WTC11 (cell line): ENCODE data around the gene NSF. TPM values are rescaled to one million over a fixed set of nuclear protein-coding genes. Genes with fewer than 3 reads are reported as not detected.

Experiments
- ATAC-seq: fragments of 200-7000 bp; cut with Tn5 transposase; 2 replicates; pipeline ENCODE4 v1.10.0; 2021; ENCODE audit warnings: mild to moderate bottlenecking, moderate library complexity
- CTCF ChIA-PET: fragments of 300-600 bp; sonication (Branson Sonifier 250); formaldehyde crosslinking; loops from one replicate; lab custom pipeline; 2021; ENCODE audit warnings: antibody characterized with exemption; lab: Charles Lee
- POLR2A ChIA-PET: fragments of 350-600 bp; sonication (Branson Sonifier 250); formaldehyde crosslinking; loops from one replicate; lab custom pipeline; 2021; ENCODE audit warnings: antibody characterized with exemption; lab: Charles Lee
- DNase-seq: peaks from one replicate; pipeline ENCODE4 v3.0.0; 2021; ENCODE audit warnings: low spot score
- H3K27ac Mint-ChIP-seq: 2 replicates; pipeline ENCODE4 v1.8.0; 2021; ENCODE audit warnings: mixed read lengths
- H3K27me3 Mint-ChIP-seq: 2 replicates; pipeline ENCODE4 v1.8.0; 2021; ENCODE audit warnings: low read depth, mild to moderate bottlenecking, moderate library complexity, mixed read lengths
- H3K36me3 Mint-ChIP-seq: 2 replicates; pipeline ENCODE4 v1.8.0; 2021; ENCODE audit warnings: mixed read lengths
- H3K4me1 Mint-ChIP-seq: 2 replicates; pipeline ENCODE4 v1.8.0; 2022; ENCODE audit warnings: mixed read lengths
- H3K4me3 Mint-ChIP-seq: 2 replicates; pipeline ENCODE4 v1.8.0; 2021; ENCODE audit warnings: mild to moderate bottlenecking, moderate library complexity, mixed read lengths
- H3K9me3 Mint-ChIP-seq: 2 replicates; pipeline ENCODE4 v1.8.0; 2021; ENCODE audit warnings: mixed read lengths
- EMX1 ChIP-seq: fragments of 250-450 bp; sonication (Bioruptor Pico); IDR thresholded peaks from 2 replicates; pipeline ENCODE4 v1.8.0; 2021; ENCODE audit warnings: mild to moderate bottlenecking
- ESRRA ChIP-seq: sonication (generic); formaldehyde crosslinking; IDR thresholded peaks from 2 replicates; pipeline ENCODE4 v1.8.1; 2022; ENCODE audit warnings: mild to moderate bottlenecking, missing genetic modification reagents, borderline replicate concordance
- ETV6 ChIP-seq: sonication (generic); formaldehyde crosslinking; IDR thresholded peaks from 2 replicates; pipeline ENCODE4 v1.8.1; 2022; ENCODE audit warnings: mild to moderate bottlenecking, missing genetic modification reagents
- IRF2 ChIP-seq: sonication (generic); formaldehyde crosslinking; IDR thresholded peaks from 2 replicates; pipeline ENCODE4 v1.8.0; 2022; ENCODE audit warnings: low read depth, missing genetic modification reagents, borderline replicate concordance
- KAT7 ChIP-seq: sonication (generic); formaldehyde crosslinking; IDR thresholded peaks from 2 replicates; pipeline ENCODE4 v1.8.1; 2023; ENCODE audit warnings: missing genetic modification reagents, mild to moderate bottlenecking, borderline replicate concordance
- PRRX2 ChIP-seq: fragments of 250-450 bp; sonication (Bioruptor Pico); IDR thresholded peaks from 2 replicates; pipeline ENCODE4 v1.8.0; 2021; ENCODE audit warnings: mild to moderate bottlenecking
- RORB ChIP-seq: fragments of 250-450 bp; sonication (Bioruptor Pico); IDR thresholded peaks from 2 replicates; pipeline ENCODE4 v1.9.0; 2021; ENCODE audit warnings: mild to moderate bottlenecking
- TEAD4 ChIP-seq: sonication (generic); formaldehyde crosslinking; IDR thresholded peaks from 2 replicates; pipeline ENCODE4 v1.8.0; 2022; ENCODE audit warnings: mild to moderate bottlenecking, missing genetic modification reagents
- ZNF121 ChIP-seq: sonication (generic); formaldehyde crosslinking; IDR thresholded peaks from 2 replicates; pipeline ENCODE4 v1.8.0; 2023; ENCODE audit warnings: missing genetic modification reagents
- ZNF219 ChIP-seq: sonication (generic); formaldehyde crosslinking; IDR thresholded peaks from 2 replicates; pipeline ENCODE4 v1.8.0; 2023; ENCODE audit warnings: missing genetic modification reagents, mild to moderate bottlenecking, borderline replicate concordance
- ZNF317 ChIP-seq: sonication (generic); formaldehyde crosslinking; IDR thresholded peaks from 2 replicates; pipeline ENCODE4 v1.8.1; 2023; ENCODE audit warnings: low read depth, mild to moderate bottlenecking, moderate library complexity, missing genetic modification reagents, borderline replicate concordance
- total RNA-seq: library from RNA; stranded (reverse); gene quantifications from 3 replicates; pipeline ENCODE4 v1.2.3, GENCODE V29; 2021
- TF ChIP-seq, protein P1 (sequence below): fragments of 250-450 bp; sonication (Bioruptor Pico); IDR thresholded peaks from 2 replicates; pipeline ENCODE4 v1.8.0; 2021; ENCODE audit warnings: mild to moderate bottlenecking
- TF ChIP-seq, protein P2 (sequence below): sonication (generic); formaldehyde crosslinking; IDR thresholded peaks from 2 replicates; pipeline ENCODE4 v1.8.1; 2023; ENCODE audit warnings: mild to moderate bottlenecking, missing genetic modification reagents, moderate library complexity
- TF ChIP-seq, protein P3 (sequence below): sonication (generic); formaldehyde crosslinking; IDR thresholded peaks from 2 replicates; pipeline ENCODE4 v1.8.0; 2022; ENCODE audit warnings: mild to moderate bottlenecking, missing genetic modification reagents
- TF ChIP-seq, protein P4 (sequence below): sonication (generic); formaldehyde crosslinking; IDR thresholded peaks from 2 replicates; pipeline ENCODE4 v1.8.0; 2022; ENCODE audit warnings: mild to moderate bottlenecking, missing genetic modification reagents
- TF ChIP-seq, protein P5 (sequence below): sonication (generic); formaldehyde crosslinking; IDR thresholded peaks from 2 replicates; pipeline ENCODE4 v1.8.1; 2023; ENCODE audit warnings: mild to moderate bottlenecking, missing genetic modification reagents
- TF ChIP-seq, protein P6 (sequence below): sonication (generic); formaldehyde crosslinking; IDR thresholded peaks from 2 replicates; pipeline ENCODE4 v1.8.1; 2022; ENCODE audit warnings: mild to moderate bottlenecking, moderate library complexity, missing genetic modification reagents
- TF ChIP-seq, protein P7 (sequence below): fragments of 250-450 bp; sonication (Bioruptor Pico); IDR thresholded peaks from 2 replicates; pipeline ENCODE4 v1.9.0; 2021; ENCODE audit warnings: moderate library complexity, mild to moderate bottlenecking, inconsistent platforms, borderline replicate concordance

NSF gene
- total RNA-seq, 1 experiment from 2014 or later, result 23.0 TPM

DNA sequence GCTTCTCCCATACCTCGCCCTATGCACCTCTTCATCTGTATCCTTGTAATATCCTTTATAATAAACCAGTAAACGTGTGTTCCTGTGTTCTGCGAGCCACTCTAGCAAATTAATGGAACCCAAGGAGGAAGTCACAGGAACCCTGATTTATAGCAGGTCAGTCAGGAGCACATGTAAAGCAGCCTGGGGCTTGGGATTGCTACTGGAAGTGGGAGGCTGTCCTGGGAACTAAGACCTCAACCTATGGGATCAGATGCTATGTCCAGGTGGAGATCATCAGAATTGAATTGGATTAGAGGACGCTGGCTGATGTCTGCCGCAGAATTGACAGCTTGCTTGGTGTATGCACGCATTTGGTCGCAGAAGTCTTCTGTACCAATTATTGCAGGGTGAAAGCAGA lies 212.3 kb downstream of the NSF start:
- CTCF ChIA-PET, result no interaction called here
- POLR2A ChIA-PET, result no interaction called here
- H3K36me3 Mint-ChIP-seq, result peaks cover 14% of the 10 kb centered on the region
- H3K9me3 Mint-ChIP-seq, result peaks cover 7% of the 10 kb centered on the region
- DNase-seq, result no peak
- H3K27ac Mint-ChIP-seq, result no peak overlapping the region
- no peak overlapping the region for H3K4me3 Mint-ChIP-seq
- no peaks in the 10 kb centered on the region for H3K27me3 Mint-ChIP-seq
- no peak for ATAC-seq
- H3K4me1 Mint-ChIP-seq, result peaks cover 4% of the 10 kb centered on the region; the same call in 1 of the 2 replicates
- TF ChIP-seq, protein P1, sequence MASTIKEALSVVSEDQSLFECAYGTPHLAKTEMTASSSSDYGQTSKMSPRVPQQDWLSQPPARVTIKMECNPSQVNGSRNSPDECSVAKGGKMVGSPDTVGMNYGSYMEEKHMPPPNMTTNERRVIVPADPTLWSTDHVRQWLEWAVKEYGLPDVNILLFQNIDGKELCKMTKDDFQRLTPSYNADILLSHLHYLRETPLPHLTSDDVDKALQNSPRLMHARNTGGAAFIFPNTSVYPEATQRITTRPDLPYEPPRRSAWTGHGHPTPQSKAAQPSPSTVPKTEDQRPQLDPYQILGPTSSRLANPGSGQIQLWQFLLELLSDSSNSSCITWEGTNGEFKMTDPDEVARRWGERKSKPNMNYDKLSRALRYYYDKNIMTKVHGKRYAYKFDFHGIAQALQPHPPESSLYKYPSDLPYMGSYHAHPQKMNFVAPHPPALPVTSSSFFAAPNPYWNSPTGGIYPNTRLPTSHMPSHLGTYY, result no peak
- TF ChIP-seq ZNF317 (CRISPR knock-in tag) (no peak), ESRRA (CRISPR knock-in tag) (no peak), TEAD4 (CRISPR knock-in tag) (no peak), RORB (CRISPR knock-in tag) (no peak), ZNF219 (CRISPR knock-in tag) (no peak), EMX1 (CRISPR knock-in tag) (no peak), ZNF121 (CRISPR knock-in tag) (no peak), KAT7 (CRISPR knock-in tag) (no peak), PRRX2 (CRISPR knock-in tag) (no peak), ETV6 (CRISPR knock-in tag) (no peak), IRF2 (CRISPR knock-in tag) (no peak)
- TF ChIP-seq, protein P2, sequence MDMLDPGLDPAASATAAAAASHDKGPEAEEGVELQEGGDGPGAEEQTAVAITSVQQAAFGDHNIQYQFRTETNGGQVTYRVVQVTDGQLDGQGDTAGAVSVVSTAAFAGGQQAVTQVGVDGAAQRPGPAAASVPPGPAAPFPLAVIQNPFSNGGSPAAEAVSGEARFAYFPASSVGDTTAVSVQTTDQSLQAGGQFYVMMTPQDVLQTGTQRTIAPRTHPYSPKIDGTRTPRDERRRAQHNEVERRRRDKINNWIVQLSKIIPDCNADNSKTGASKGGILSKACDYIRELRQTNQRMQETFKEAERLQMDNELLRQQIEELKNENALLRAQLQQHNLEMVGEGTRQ, result no peak
- TF ChIP-seq, protein P3, sequence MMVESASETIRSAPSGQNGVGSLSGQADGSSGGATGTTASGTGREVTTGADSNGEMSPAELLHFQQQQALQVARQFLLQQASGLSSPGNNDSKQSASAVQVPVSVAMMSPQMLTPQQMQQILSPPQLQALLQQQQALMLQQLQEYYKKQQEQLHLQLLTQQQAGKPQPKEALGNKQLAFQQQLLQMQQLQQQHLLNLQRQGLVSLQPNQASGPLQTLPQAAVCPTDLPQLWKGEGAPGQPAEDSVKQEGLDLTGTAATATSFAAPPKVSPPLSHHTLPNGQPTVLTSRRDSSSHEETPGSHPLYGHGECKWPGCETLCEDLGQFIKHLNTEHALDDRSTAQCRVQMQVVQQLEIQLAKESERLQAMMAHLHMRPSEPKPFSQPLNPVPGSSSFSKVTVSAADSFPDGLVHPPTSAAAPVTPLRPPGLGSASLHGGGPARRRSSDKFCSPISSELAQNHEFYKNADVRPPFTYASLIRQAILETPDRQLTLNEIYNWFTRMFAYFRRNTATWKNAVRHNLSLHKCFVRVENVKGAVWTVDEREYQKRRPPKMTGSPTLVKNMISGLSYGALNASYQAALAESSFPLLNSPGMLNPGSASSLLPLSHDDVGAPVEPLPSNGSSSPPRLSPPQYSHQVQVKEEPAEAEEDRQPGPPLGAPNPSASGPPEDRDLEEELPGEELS (CRISPR knock-in tag), result no peak
- TF ChIP-seq, protein P4, sequence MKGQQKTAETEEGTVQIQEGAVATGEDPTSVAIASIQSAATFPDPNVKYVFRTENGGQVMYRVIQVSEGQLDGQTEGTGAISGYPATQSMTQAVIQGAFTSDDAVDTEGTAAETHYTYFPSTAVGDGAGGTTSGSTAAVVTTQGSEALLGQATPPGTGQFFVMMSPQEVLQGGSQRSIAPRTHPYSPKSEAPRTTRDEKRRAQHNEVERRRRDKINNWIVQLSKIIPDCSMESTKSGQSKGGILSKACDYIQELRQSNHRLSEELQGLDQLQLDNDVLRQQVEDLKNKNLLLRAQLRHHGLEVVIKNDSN (CRISPR knock-in tag), result no peak
- TF ChIP-seq, protein P5, sequence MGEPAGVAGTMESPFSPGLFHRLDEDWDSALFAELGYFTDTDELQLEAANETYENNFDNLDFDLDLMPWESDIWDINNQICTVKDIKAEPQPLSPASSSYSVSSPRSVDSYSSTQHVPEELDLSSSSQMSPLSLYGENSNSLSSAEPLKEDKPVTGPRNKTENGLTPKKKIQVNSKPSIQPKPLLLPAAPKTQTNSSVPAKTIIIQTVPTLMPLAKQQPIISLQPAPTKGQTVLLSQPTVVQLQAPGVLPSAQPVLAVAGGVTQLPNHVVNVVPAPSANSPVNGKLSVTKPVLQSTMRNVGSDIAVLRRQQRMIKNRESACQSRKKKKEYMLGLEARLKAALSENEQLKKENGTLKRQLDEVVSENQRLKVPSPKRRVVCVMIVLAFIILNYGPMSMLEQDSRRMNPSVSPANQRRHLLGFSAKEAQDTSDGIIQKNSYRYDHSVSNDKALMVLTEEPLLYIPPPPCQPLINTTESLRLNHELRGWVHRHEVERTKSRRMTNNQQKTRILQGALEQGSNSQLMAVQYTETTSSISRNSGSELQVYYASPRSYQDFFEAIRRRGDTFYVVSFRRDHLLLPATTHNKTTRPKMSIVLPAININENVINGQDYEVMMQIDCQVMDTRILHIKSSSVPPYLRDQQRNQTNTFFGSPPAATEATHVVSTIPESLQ (CRISPR knock-in tag), result no peak
- TF ChIP-seq, protein P6, sequence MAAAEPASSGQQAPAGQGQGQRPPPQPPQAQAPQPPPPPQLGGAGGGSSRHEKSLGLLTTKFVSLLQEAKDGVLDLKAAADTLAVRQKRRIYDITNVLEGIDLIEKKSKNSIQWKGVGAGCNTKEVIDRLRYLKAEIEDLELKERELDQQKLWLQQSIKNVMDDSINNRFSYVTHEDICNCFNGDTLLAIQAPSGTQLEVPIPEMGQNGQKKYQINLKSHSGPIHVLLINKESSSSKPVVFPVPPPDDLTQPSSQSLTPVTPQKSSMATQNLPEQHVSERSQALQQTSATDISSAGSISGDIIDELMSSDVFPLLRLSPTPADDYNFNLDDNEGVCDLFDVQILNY (CRISPR knock-in tag), result no peak
- TF ChIP-seq, protein P7, sequence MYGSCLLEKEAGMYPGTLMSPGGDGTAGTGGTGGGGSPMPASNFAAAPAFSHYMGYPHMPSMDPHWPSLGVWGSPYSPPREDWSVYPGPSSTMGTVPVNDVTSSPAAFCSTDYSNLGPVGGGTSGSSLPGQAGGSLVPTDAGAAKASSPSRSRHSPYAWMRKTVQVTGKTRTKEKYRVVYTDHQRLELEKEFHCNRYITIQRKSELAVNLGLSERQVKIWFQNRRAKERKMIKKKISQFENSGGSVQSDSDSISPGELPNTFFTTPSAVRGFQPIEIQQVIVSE (CRISPR knock-in tag), result no peak
